Kidney (tissue), 14 donors: ENCODE data around the gene ZNF469. TPM values are rescaled to one million over a fixed set of nuclear protein-coding genes. Genes with fewer than 3 reads are reported as not detected.

Experiments
- DNase-seq, 5 donors: peaks; one replicate each; pipeline ENCODE4 v3.0.0-alpha.2; 2013 to 2020
- FAIRE-seq: peaks from 2 replicates; lab custom pipeline; 2012; peaks lifted over from hg19 to GRCh38; lab: Jason Lieb, UNC
- H3K27ac ChIP-seq, 2 donors: one replicate each; pipeline ENCODE4 v1.7.0; 2013; ENCODE audit warnings: low read depth in 2 of 2, low read length in 2 of 2, inconsistent platforms in 1 of 2
- H3K27me3 ChIP-seq: one replicate; pipeline ENCODE4 v1.7.1; 2013; ENCODE audit warnings: low read length, inconsistent platforms; ENCODE audit not compliant: control insufficient read depth, insufficient read depth
- H3K36me3 ChIP-seq, 3 donors: one replicate each; pipeline versions ENCODE4 v1.7.0 to v1.7.1; 2013; ENCODE audit warnings: low read length in 3 of 3, control low read depth in 1 of 3, inconsistent platforms in 1 of 3; ENCODE audit not compliant: insufficient read depth in 3 of 3, control insufficient read depth in 2 of 3
- H3K4me1 ChIP-seq, 3 donors: one replicate each; pipeline versions ENCODE4 v1.7.0 to v1.7.1; 2013; ENCODE audit warnings: low read length in 3 of 3, inconsistent platforms in 1 of 3, low read depth in 1 of 3; ENCODE audit not compliant: control insufficient read depth in 2 of 3, insufficient read depth in 2 of 3
- H3K4me3 ChIP-seq, 3 donors: one replicate each; pipeline versions ENCODE4 v1.7.0 to v1.8.1; 2013; ENCODE audit warnings: low read length in 3 of 3, control low read depth in 1 of 3, inconsistent platforms in 1 of 3
- H3K9ac ChIP-seq, 3 donors: one replicate each; pipeline versions ENCODE4 v1.7.0 to v1.7.1; 2013; ENCODE audit warnings: low read length in 3 of 3, control low read depth in 1 of 3, inconsistent platforms in 1 of 3
- H3K9me3 ChIP-seq, 3 donors: one replicate each; pipeline versions ENCODE4 v1.7.0 to v1.7.1; 2013; ENCODE audit warnings: low read length in 3 of 3, control low read depth in 1 of 3, inconsistent platforms in 1 of 3; ENCODE audit not compliant: control insufficient read depth in 2 of 3, insufficient read depth in 1 of 3
- intact Hi-C: fragments of 100-400 bp; cut with DNase I; formaldehyde crosslinking; loops from one replicate; pipeline ENCODE4 v1.11.1; 2022
- polyA plus RNA-seq: library from polyadenylated mRNA; stranded (reverse); fragments of 350-450 nt; fragmentation: Illumina TruSeq; extraction: RNeasy Lipid Tissue Mini Kit (QIAGEN cat#74804); gene quantifications from one replicate; pipeline ENCODE4 v1.2.3, GENCODE V29; 2014; ENCODE audit warnings: low read depth, low replicate concordance; ENCODE audit not compliant: insufficient read depth
- total RNA-seq: library from RNA; stranded (reverse); fragmentation: NEBNext Ultra II Directional; extraction: Animal tissue kit (Norgen Biotek cat#: 25700); gene quantifications from one replicate; pipeline ENCODE4 v1.2.1, GENCODE V29; 2021
- TF ChIP-seq, protein P1 (sequence below): IDR thresholded peaks from 3 replicates; pipeline ENCODE4 v1.5.1; 2012; ENCODE audit warnings: mild to moderate bottlenecking, moderate library complexity, borderline replicate concordance; ENCODE audit not compliant: insufficient read depth; ENCODE audit errors: extremely low read depth
- donor health status: control.
- donor health status: control.
- donor health status: control.
- donor health status: control.
- donor health status: control.
- donor health status: DM: yes; HTN: yes; CAD: no.
- donor health status: Normal renal cell carcinoma (clear cell type).

Gene ZNF469
- total and polyA plus RNA-seq, 2 donors from 2014 or later: 0.09 to 1.6 TPM

DNA sequence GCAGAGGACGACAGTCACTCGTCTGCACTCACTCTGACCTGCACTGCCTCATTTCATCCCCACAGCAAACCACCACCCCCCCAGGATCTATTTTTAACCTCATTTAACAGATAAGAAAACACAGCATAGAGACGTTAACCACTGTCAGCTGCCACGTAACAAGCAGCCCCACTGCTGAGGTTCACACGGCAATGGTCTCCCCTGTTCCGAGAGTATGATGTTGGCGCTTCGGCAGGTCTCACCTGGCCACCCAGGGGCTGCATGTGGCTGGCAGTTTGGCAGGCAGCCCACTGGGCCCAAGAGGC lies 16.1 kb downstream of the ZNF469 start:
- H3K4me1 ChIP-seq: no peaks in the 10 kb centered on the region
- no peak overlapping the region for H3K4me3 ChIP-seq
- no peaks in the 10 kb centered on the region for H3K27me3 ChIP-seq
- intact Hi-C loops: no loop called here
- no peaks in the 10 kb centered on the region for H3K9me3 ChIP-seq
- TF ChIP-seq, protein P1, sequence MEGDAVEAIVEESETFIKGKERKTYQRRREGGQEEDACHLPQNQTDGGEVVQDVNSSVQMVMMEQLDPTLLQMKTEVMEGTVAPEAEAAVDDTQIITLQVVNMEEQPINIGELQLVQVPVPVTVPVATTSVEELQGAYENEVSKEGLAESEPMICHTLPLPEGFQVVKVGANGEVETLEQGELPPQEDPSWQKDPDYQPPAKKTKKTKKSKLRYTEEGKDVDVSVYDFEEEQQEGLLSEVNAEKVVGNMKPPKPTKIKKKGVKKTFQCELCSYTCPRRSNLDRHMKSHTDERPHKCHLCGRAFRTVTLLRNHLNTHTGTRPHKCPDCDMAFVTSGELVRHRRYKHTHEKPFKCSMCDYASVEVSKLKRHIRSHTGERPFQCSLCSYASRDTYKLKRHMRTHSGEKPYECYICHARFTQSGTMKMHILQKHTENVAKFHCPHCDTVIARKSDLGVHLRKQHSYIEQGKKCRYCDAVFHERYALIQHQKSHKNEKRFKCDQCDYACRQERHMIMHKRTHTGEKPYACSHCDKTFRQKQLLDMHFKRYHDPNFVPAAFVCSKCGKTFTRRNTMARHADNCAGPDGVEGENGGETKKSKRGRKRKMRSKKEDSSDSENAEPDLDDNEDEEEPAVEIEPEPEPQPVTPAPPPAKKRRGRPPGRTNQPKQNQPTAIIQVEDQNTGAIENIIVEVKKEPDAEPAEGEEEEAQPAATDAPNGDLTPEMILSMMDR: no peak
- FAIRE-seq (no peak), DNase-seq (no peak)
- H3K9ac ChIP-seq: no peak overlapping the region
- H3K27ac ChIP-seq: no peak overlapping the region
- H3K36me3 ChIP-seq: no peaks in the 10 kb centered on the region

GRCh38 chr16:88400186-88400585 lies 17.4 kb downstream of the ZNF469 start:
- TF ChIP-seq, protein P1: no peak
- no peak overlapping the region for H3K9ac ChIP-seq
- H3K27ac ChIP-seq: no peak overlapping the region
- H3K36me3 ChIP-seq: no peaks in the 10 kb centered on the region
- intact Hi-C loops: no loop called here
- H3K4me1 ChIP-seq: no peaks in the 10 kb centered on the region
- FAIRE-seq: no peak
- H3K4me3 ChIP-seq: no peak overlapping the region
- no peaks in the 10 kb centered on the region for H3K27me3 ChIP-seq
- no peaks in the 10 kb centered on the region for H3K9me3 ChIP-seq
- DNase-seq: no peak

DNA sequence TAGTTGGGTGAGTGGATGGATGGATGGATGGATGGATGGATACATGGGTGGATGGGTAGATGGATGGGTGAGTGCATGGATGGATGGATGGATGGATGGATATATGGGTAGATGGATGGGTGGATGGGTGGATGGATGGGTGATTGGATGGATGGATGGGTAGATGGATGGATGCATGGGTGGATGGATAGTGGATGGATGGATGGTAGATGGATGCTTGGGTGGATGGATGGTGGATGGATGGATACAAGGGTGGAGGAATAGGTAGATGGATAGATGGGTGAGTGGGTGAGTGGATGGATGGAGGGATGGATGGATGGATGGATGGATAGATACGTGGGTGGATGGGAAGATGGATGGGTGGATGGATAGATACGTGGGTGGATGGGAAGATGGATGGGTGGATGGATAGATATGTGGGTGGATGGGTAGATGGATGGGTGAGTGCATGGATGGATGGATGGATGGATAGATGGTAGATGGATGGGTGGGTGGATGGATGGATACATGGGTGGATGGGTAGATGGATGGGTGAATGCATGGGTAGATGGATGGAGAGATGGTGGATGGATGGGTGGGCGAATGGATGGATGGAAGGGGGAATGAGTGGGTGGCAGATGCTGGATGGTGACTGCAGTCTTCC lies 19.0 kb downstream of the ZNF469 start:
- TF ChIP-seq, protein P1: no peak
- FAIRE-seq (no peak), DNase-seq (no peak)
- H3K9ac ChIP-seq: no peak overlapping the region
- no peaks in the 10 kb centered on the region for H3K27me3 ChIP-seq
- H3K4me1 ChIP-seq: no peaks in the 10 kb centered on the region
- intact Hi-C loops: no loop called here
- no peak overlapping the region for H3K27ac ChIP-seq
- no peaks in the 10 kb centered on the region for H3K9me3 ChIP-seq
- no peaks in the 10 kb centered on the region for H3K36me3 ChIP-seq
- H3K4me3 ChIP-seq: no peak overlapping the region
